ENCODE data around the gene MAP4K4.
A peak's percentile ranks its signal among the peaks of the same experiment; 100 is the strongest.

Gene MAP4K4

GRCh38 chr2:101793277-101793969 lies 95.9 kb downstream of the MAP4K4 start:
- no peak for DNase-seq

- no peak for DNase-seq
Observed at GRCh38 chr2:101794141-101794540, 96.6 kb downstream of the MAP4K4 start.

- DNase-seq, result no peak
Observed at GRCh38 chr2:101795033-101795432, 97.5 kb downstream of the MAP4K4 start.

DNA sequence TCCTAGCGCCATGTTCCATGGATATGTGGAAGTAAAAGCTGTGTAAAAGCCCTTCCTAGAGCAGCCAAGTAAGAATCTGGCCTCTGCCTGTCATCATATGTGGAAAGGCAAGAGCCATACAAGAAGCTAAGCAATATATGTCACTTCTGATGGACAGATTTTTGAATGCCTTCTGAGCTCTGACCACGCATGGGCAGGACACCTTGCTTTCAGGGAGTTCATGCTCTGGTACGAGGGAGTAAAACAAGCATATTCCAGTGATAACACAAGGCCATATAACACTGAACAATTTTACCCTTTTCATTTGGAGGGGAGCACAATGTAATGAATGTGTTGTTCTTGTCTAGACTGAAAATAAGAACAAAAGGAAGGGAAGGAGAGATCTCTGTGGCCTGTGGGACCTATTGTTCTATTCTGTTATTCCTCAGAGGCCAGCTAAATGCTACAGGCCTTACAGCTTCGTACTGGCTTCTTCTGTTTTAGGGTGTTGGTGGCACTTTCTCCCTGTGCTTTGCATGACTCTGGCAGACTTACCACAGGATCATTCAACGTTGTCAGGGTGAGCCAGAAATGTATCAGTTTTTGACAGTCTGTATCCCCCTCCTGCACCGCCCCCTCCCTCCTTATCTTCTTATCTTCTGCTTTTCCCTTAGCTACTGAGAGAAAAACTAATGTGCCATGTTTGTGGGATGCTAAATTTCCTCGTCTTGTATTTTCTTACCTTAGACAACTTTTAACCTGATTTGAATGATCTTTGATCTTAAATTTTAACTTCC lies 99.5 kb downstream of the MAP4K4 start:
- no peak for DNase-seq

GRCh38 chr2:101801496-101801895 lies 104.0 kb downstream of the MAP4K4 start:
- no peak for DNase-seq

DNA sequence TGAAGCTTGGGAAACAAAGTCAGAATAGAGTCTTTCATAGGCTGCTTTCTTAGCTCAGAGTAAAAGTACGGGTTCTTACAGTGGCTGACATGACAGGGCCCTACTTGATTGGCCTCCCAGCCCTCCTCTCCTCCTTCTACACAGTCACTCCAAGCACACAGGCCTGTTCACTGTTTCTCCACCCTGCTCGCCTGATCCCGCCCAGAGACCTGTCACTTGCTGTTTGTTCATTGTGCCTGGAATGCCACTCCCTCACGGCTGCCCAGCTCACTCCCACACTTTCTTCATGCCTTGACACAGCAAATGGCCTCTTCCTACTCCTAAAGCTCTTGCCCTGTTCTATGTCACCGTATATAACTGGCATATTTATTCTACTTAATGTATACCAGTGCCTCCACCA lies 104.8 kb downstream of the MAP4K4 start:
- no peak for DNase-seq

DNA sequence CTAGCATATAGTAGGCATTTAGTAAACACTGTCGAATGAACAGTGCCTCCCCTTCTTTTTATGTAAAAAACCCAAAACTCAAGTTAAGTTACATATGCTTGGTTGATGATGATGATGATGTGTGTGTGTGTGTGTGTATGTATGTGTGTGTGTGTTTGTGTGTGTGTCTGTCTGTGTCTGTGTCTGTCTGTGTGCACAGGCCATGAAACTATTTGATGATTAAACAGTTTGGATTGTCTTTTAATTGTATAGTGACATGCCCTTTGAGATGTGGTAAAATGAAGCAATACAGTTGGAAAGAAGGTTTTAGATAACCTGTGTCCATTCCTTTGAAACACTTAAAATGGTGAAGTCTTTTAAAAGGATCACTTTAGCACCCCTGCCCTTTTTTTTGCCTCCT lies 105.6 kb downstream of the MAP4K4 start:
- DNase-seq, result no peak

DNA sequence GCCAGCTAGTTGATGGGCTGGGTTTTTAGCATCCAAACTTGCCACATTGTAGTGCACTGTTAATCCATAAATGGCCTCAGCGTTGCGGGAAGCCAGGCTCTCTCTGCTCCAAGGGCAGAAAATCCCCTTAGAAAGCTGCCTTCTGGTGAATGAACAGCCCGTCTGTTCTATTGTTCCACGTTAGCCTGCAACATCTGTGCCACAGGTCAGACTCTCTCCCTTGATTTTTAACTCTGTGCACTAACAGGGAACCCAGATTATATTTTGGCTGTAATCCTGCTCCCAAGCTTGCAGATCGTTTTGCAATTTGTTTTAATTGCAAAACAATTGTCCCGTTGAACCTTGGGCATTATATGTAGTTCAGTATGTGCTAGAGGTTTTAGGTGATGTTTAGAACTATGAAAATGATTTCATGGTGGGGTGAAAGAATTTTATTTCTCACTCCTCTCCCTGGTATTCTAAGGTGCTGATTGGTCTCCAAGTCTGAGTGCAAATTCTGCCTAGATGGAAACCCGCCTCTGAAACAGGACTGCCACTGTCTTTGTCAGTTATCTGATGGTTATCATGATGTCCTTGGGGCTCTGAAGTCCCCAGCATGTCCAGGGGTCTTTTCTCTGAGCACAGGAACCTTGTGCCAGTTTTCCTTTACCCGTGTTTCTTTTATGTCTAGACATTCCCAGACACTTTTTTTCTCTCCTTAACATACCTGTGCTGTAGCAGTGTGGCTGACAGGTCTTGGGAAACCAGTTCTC lies 106.6 kb downstream of the MAP4K4 start:
- DNase-seq, result no peak

DNA sequence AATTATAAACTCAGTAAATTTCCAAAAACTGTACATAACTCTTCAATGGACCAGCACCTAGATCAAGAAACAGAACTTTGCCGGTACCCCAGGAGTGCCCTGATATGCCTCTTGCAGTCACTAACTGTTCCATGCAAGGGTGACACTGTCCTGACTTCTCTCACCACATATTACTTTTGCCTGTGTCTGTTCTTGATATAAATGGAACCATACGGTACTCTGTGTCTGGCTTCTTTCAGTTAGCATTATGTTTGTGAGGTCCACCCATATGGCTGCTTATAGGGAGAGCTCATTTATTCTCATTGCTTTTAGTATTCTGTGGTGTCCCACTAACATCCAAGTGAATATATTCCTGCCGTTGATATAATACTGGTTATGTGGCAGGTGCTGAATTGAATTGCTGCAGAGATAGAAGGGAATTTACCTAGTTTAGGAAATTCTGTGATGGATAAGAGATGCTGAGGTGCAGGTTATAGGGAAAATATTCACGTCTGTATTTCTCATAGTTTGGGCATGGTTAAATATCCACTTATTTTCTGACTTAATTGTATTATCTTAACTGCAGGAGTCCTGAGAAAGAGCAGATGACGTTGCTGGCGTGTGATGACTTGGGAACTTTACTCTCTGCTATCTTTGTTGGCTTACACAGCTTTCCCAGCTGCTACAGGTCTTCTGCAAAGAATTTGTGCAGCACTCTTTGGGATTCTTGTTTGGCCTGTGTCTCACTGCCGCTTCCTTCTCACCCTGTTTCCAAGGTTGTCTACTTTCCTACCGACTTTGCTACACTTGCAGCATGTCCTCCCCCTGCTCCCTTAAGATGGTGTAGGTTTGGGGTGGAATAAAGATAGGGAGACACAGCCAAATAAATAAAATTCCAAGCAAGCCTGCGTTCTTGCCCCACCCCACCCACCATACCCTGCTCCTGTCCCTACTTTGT lies 107.9 kb downstream of the MAP4K4 start:
- DNase-seq, result no peak

DNA sequence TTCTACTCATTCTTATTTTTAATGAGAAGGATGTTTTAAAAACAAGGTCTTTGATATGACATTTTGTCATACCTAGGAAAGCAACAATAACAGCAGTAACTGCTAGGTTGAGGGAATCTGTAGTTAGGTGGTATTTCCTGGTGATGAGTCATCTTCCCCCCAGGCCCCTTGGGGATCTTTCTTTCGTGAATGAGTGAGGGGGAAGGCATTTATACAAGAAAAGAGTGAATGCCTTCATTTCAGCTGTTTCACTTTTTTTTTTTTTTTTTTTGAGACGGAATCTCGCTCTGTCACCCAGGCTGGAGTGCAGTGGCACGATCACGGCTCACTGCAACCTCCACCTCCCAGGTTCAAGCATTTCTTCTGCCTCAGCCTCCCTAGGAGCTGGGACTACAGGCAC lies 108.6 kb downstream of the MAP4K4 start:
- peak; percentile 20 for DNase-seq

DNA sequence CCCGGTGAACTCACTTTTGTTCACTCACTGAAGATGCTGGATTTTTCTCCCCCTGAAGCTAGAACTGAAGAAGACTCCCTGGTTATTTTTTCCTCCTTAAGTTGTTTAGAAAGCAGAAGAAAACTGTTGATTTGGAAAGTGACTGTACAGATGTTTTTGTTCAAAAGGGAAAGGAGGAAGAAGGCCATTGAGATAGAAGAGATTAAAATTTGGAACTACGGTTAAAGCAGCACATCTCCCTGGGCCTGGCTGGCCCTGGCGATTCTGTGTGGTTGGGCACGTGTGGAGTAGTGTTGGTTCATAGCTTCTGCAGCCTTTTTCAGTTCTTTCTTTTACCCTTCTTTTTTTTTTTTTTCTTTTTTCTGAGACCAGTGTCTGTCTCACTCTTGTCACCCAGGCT lies 109.2 kb downstream of the MAP4K4 start:
- DNase-seq, result no peak

DNA sequence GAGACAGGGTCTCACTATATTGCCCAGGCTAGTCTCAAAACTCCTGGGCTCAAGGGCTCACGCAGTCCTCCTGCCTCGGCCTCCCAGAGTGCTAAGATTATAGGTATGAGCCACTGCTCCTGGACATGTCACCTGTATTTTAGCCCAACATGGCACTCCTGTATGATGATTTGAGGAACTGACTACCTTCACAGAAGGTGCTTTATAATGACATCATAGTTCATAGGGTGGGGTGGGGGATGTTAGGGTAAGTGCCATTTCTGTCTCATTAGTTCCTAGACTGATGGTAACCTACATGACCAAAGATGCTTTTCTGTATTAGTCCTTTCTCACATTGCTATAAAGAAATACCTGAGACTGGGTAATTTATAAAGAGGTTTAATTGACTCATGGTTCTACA lies 109.7 kb downstream of the MAP4K4 start:
- no peak for DNase-seq

DNA sequence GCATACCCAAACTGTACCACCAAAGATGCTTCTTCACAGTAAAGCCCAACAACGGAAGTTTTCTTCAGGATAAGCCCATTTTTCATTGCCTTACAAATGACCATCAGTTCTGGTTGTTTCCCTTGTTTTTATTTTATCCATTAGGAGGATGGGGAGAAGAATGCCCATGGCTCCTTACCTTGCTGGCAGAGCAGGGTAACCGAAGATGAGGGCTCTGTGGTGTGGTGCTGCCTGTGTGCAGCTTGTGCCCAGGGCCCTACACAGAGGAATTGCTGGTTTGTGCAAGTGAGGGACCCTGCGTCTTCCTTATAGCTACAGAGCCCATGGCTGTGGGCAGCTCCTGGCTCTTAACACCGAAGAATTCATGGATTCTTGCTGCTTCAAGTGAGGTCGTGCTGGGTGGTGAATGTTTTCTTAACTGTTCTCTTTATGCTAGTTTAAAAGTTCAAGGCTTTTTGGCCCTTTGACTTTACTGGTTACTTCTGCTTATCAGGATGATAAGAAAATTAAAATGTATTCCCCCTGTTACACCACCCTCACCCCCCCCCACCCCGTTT lies 110.6 kb downstream of the MAP4K4 start:
- no peak for DNase-seq

DNA sequence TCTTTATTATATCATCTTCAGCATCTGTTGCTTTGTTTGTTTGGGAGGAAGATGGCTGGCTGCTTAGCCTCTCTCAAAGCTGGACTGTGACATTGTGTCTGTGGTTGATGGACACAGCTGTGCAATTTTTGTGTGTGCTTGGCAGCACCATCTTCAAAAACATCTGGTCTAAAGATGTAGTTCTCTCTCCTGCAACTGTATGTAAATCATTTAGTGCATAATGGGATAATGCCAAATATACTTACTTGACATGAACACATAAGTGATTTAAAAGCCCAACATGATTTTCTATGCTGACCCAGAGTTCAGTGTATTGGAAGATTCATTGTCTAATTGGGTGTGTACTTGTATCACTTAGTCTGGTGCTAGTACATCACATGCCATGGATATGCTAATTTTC lies 112.2 kb downstream of the MAP4K4 start:
- no peak for DNase-seq

- DNase-seq, result no peak
Observed at GRCh38 chr2:101811226-101812015, 113.9 kb downstream of the MAP4K4 start.

DNA sequence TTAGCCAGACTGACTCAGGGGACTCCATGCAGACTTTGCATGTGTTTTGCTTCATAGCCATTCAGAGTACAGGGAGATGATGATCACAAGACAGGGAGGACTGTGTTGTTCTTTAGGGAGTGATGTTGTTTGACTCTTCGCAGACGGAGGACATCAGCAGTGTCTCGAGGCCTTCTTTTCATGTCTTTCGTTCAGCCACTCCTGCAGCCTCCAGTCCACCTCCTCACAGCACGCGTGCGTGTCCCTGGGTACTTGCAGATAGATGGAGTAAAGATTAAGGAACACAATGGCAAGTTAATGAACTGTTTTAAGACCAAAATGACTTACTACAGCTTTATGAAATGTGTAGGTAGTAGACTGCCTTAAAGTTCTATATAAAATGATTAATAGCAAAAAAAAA lies 114.7 kb downstream of the MAP4K4 start:
- DNase-seq, result no peak

DNA sequence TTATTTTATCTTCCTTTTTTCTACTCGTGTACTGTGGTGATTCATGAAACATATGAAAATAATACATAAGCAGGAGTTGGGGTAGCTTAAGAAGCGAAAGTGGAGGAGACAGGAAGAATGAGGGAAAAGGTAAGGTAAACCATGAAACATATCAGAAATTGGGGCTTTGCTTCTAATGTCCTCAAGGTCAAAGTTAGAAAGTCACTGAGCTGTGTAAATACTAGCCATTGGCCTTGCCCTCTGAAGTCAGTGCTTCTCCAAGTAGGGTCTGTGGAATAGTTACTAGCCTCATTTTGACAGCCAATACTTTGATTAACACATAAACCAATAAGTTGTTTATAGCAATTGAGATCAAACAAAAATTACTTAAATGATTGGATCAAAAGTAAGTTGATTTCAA lies 117.2 kb downstream of the MAP4K4 start:
- no peak for DNase-seq

- DNase-seq, result no peak
Observed at GRCh38 chr2:101815154-101815553, 117.6 kb downstream of the MAP4K4 start.

DNA sequence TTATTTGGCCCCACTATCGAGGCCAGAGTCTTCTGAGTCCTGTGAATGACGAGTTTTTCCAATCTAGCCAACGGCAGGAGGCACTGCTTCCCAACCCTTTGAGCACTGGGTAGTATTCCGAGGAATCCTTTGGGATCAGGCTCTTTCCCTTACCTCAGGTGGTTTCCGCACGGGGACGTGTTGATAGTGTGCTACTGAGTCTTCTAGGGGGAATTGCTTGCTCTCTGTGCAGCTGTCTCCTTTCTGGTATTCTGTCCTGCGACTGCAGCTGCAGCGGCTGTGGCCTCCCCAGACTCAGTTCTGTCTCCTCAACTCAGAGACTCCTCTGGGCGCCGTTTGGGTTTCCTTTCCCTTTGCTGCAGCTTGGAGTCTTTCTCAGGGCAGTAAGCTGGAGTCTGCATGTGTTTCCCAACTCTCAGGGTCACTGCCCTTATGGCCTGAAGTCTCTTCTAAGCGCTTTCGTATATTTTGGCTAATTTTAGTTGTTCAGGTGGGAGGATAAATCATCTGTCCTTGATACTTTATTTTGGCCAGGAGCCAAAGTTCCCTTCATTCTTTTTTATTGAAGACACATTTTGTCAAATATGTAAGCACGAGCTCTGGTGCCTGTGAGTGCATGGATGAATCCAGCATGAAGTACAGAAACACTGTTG lies 118.4 kb downstream of the MAP4K4 start:
- DNase-seq, result no peak

DNA sequence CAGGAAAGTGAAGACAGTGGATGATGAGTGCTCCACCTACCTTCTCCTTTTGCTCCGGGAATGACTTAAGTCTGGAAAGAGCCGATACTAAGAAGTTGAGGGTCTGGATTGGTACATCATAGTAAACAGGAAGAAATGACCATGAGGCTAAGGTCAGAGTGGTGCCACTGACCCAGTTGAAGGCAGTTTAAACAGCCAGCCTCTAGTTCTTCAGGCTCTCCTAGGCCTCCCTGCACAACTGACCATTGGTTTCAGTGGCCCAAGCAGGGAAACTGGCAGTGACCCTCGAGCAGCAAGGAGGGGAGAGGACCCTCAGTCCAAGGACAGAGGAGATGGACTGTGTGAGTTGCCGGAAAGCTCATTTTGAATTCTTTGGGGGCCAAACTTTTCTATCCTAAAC lies 119.1 kb downstream of the MAP4K4 start:
- no peak for DNase-seq

GRCh38 chr2:101817481-101817880 lies 120.0 kb downstream of the MAP4K4 start:
- DNase-seq, result no peak
